WTC11 (cell line): ENCODE measurements around the gene SCYGR3. TPM values are rescaled to one million over a fixed set of nuclear protein-coding genes. Genes with fewer than 3 reads are reported as not detected.

ENCODE experiments used
- ATAC-seq: fragments of 200-7000 bp; cut with Tn5 transposase; 2 replicates; pipeline ENCODE4 v1.10.0; 2021; ENCODE audit warnings: mild to moderate bottlenecking, moderate library complexity
- Bru-seq: library from RNA; stranded (reverse); fragments of 400-500 nt; gene quantifications from one replicate; lab custom pipeline; 2021; lab: Mats Ljungman, UMichigan
- CTCF ChIA-PET: fragments of 300-600 bp; sonication (Branson Sonifier 250); formaldehyde crosslinking; loops from one replicate; lab custom pipeline; 2021; ENCODE audit warnings: antibody characterized with exemption; lab: Charles Lee
- POLR2A ChIA-PET: fragments of 350-600 bp; sonication (Branson Sonifier 250); formaldehyde crosslinking; loops from one replicate; lab custom pipeline; 2021; ENCODE audit warnings: antibody characterized with exemption; lab: Charles Lee
- DNase-seq: peaks from one replicate; pipeline ENCODE4 v3.0.0; 2021; ENCODE audit warnings: low spot score
- H3K27ac Mint-ChIP-seq: 2 replicates; pipeline ENCODE4 v1.8.0; 2021; ENCODE audit warnings: mixed read lengths
- H3K27me3 Mint-ChIP-seq: 2 replicates; pipeline ENCODE4 v1.8.0; 2021; ENCODE audit warnings: low read depth, mild to moderate bottlenecking, moderate library complexity, mixed read lengths
- H3K36me3 Mint-ChIP-seq: 2 replicates; pipeline ENCODE4 v1.8.0; 2021; ENCODE audit warnings: mixed read lengths
- H3K4me1 Mint-ChIP-seq: 2 replicates; pipeline ENCODE4 v1.8.0; 2022; ENCODE audit warnings: mixed read lengths
- H3K4me3 Mint-ChIP-seq: 2 replicates; pipeline ENCODE4 v1.8.0; 2021; ENCODE audit warnings: mild to moderate bottlenecking, moderate library complexity, mixed read lengths
- H3K9me3 Mint-ChIP-seq: 2 replicates; pipeline ENCODE4 v1.8.0; 2021; ENCODE audit warnings: mixed read lengths
- ATF1 ChIP-seq: sonication (generic); formaldehyde crosslinking; IDR thresholded peaks from 2 replicates; pipeline ENCODE4 v1.8.1; 2023; ENCODE audit warnings: mild to moderate bottlenecking, moderate library complexity, missing genetic modification reagents
- ESRRA ChIP-seq: sonication (generic); formaldehyde crosslinking; IDR thresholded peaks from 2 replicates; pipeline ENCODE4 v1.8.1; 2022; ENCODE audit warnings: mild to moderate bottlenecking, missing genetic modification reagents, borderline replicate concordance
- ETV6 ChIP-seq: sonication (generic); formaldehyde crosslinking; IDR thresholded peaks from 2 replicates; pipeline ENCODE4 v1.8.1; 2022; ENCODE audit warnings: mild to moderate bottlenecking, missing genetic modification reagents
- FOXJ3 ChIP-seq: sonication (generic); formaldehyde crosslinking; IDR thresholded peaks from 2 replicates; pipeline ENCODE4 v1.9.0; 2021; ENCODE audit warnings: missing genetic modification reagents, mild to moderate bottlenecking, borderline replicate concordance
- GRHL2 ChIP-seq: fragments of 250-450 bp; sonication (Bioruptor Pico); IDR thresholded peaks from 2 replicates; pipeline ENCODE4 v1.8.0; 2022; ENCODE audit warnings: mild to moderate bottlenecking, moderate library complexity; ENCODE audit not compliant: insufficient replicate concordance, severe bottlenecking
- GTF2I ChIP-seq: fragments of 250-450 bp; sonication (Bioruptor Pico); conservative IDR thresholded peaks from 2 replicates; pipeline ENCODE4 v1.4.0; 2021; ENCODE audit warnings: mild to moderate bottlenecking
- KAT7 ChIP-seq: sonication (generic); formaldehyde crosslinking; IDR thresholded peaks from 2 replicates; pipeline ENCODE4 v1.8.1; 2023; ENCODE audit warnings: missing genetic modification reagents, mild to moderate bottlenecking, borderline replicate concordance
- MXD4 ChIP-seq: fragments of 250-450 bp; sonication (Bioruptor Pico); IDR thresholded peaks from 2 replicates; pipeline ENCODE4 v1.8.0; 2021; ENCODE audit warnings: mild to moderate bottlenecking, moderate library complexity, borderline replicate concordance
- NR2C2 ChIP-seq: sonication (generic); formaldehyde crosslinking; IDR thresholded peaks from 2 replicates; pipeline ENCODE4 v1.8.0; 2022; ENCODE audit warnings: mild to moderate bottlenecking, missing genetic modification reagents
- NR3C1 ChIP-seq: sonication (generic); formaldehyde crosslinking; conservative IDR thresholded peaks from 2 replicates; pipeline ENCODE4 v1.8.1; 2023; ENCODE audit warnings: low read depth, mild to moderate bottlenecking, missing genetic modification reagents
- OVOL2 ChIP-seq: fragments of 250-450 bp; sonication (Bioruptor Pico); IDR thresholded peaks from 2 replicates; pipeline ENCODE4 v1.9.0; 2021; ENCODE audit warnings: mild to moderate bottlenecking, borderline replicate concordance
- RORB ChIP-seq: fragments of 250-450 bp; sonication (Bioruptor Pico); IDR thresholded peaks from 2 replicates; pipeline ENCODE4 v1.9.0; 2021; ENCODE audit warnings: mild to moderate bottlenecking
- SMAD3 ChIP-seq: sonication (generic); formaldehyde crosslinking; IDR thresholded peaks from 2 replicates; pipeline ENCODE4 v1.8.0; 2022; ENCODE audit warnings: missing genetic modification reagents, mild to moderate bottlenecking, borderline replicate concordance
- TEAD1 ChIP-seq: sonication (generic); formaldehyde crosslinking; IDR thresholded peaks from 2 replicates; pipeline ENCODE4 v1.8.0; 2022; ENCODE audit warnings: mild to moderate bottlenecking, missing genetic modification reagents
- TEAD4 ChIP-seq: sonication (generic); formaldehyde crosslinking; IDR thresholded peaks from 2 replicates; pipeline ENCODE4 v1.8.0; 2022; ENCODE audit warnings: mild to moderate bottlenecking, missing genetic modification reagents
- ZNF121 ChIP-seq: sonication (generic); formaldehyde crosslinking; IDR thresholded peaks from 2 replicates; pipeline ENCODE4 v1.8.0; 2023; ENCODE audit warnings: missing genetic modification reagents
- ZNF138 ChIP-seq: sonication (generic); formaldehyde crosslinking; conservative IDR thresholded peaks from 2 replicates; pipeline ENCODE4 v1.8.1; 2022; ENCODE audit warnings: mild to moderate bottlenecking, moderate library complexity, missing genetic modification reagents
- ZNF263 ChIP-seq: sonication (generic); formaldehyde crosslinking; IDR thresholded peaks from 2 replicates; pipeline ENCODE4 v1.8.1; 2022; ENCODE audit warnings: low read depth, mild to moderate bottlenecking, moderate library complexity, missing genetic modification reagents
- long read RNA-seq, 3 experiments: library from RNA in 1 of 3; library from capped mRNA in 1 of 3; library from polyadenylated mRNA in 1 of 3; unstranded in 2 of 3; stranded (forward) in 1 of 3; transcript quantifications; one replicate each; pipeline ENCODE4 v2.0.0, GENCODE V29; 2021
- total RNA-seq: library from RNA; stranded (reverse); gene quantifications from 3 replicates; pipeline ENCODE4 v1.2.3, GENCODE V29; 2021
- TF ChIP-seq, protein P1 (sequence below): fragments of 250-450 bp; sonication (Bioruptor Pico); IDR thresholded peaks from 2 replicates; pipeline ENCODE4 v1.9.0; 2021; ENCODE audit warnings: mild to moderate bottlenecking
- TF ChIP-seq, protein P2 (sequence below): fragments of 250-450 bp; sonication (Bioruptor Pico); IDR thresholded peaks from 2 replicates; pipeline ENCODE4 v1.9.0; 2021; ENCODE audit warnings: mild to moderate bottlenecking, borderline replicate concordance
- TF ChIP-seq, protein P3 (sequence below): fragments of 250-450 bp; sonication (Bioruptor Pico); IDR thresholded peaks from 2 replicates; pipeline ENCODE4 v1.9.0; 2021; ENCODE audit warnings: moderate library complexity, mild to moderate bottlenecking, inconsistent platforms, borderline replicate concordance
- TF ChIP-seq, protein P4 (sequence below): sonication (generic); formaldehyde crosslinking; IDR thresholded peaks from 2 replicates; pipeline ENCODE4 v1.8.1; 2022; ENCODE audit warnings: mild to moderate bottlenecking, moderate library complexity, missing genetic modification reagents
- TF ChIP-seq, protein P5 (sequence below): sonication (generic); formaldehyde crosslinking; IDR thresholded peaks from 2 replicates; pipeline ENCODE4 v1.8.1; 2023; ENCODE audit warnings: mild to moderate bottlenecking, missing genetic modification reagents, borderline replicate concordance
- TF ChIP-seq, protein P6 (sequence below): sonication (generic); formaldehyde crosslinking; IDR thresholded peaks from 2 replicates; pipeline ENCODE4 v1.8.1; 2023; ENCODE audit warnings: mild to moderate bottlenecking, missing genetic modification reagents, moderate library complexity

Gene SCYGR3, protein sequence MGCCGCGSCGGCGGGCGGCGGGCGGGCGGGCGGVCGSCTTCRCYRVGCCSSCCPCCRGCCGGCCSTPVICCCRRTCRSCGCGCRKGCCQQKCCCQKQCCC
- total RNA-seq (not detected in 3 replicates), Bru-seq, nascent RNA (not detected)
- long read RNA-seq, experiment 1, result 0 reads
- long read RNA-seq, experiment 2, result 0 reads
- long read RNA-seq, experiment 3, result 0 reads

DNA sequence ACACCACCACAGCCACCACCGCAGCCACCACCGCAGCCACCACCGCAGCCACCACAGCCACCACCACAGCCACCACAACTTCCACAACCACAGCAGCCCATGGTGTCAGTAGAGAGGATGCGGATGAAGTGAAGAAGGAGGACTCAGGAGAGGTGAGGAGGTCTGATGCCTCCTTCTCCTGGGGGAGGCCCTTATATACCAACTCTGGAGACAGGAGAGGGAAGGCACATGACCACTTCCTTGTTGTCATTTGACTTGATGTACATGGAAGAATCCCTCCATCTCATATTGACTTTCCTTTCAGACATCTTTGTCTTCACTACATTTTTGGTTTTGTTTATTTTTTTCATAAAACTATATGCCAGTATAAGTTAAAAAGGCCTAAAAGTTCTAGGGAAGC is at the start of gene SCYGR3:
Gene SCYGR3 (minus strand): TSS at position 101 of the 400 bp plus-strand sequence. CDS start 0 bp downstream, at position 101.
- ChIA-PET POLR2A (no interaction called here), CTCF (no interaction called here)
- Mint-ChIP-seq H3K9me3 (no peaks in the 10 kb centered on the region), H3K27ac (no peak within 1 kb of the TSS), H3K36me3 (no peaks in the 10 kb centered on the region), H3K4me1 (peaks cover 24% of the 10 kb centered on the region), H3K4me3 (no peak within 1 kb of the TSS), H3K27me3 (peaks cover 3% of the 10 kb centered on the region; the same call in 1 of the 2 replicates)
- DNase-seq, result no peak
- TF ChIP-seq OVOL2 (CRISPR knock-in tag), result no peak
- TF ChIP-seq SMAD3, result no peak
- TF ChIP-seq, protein P1, sequence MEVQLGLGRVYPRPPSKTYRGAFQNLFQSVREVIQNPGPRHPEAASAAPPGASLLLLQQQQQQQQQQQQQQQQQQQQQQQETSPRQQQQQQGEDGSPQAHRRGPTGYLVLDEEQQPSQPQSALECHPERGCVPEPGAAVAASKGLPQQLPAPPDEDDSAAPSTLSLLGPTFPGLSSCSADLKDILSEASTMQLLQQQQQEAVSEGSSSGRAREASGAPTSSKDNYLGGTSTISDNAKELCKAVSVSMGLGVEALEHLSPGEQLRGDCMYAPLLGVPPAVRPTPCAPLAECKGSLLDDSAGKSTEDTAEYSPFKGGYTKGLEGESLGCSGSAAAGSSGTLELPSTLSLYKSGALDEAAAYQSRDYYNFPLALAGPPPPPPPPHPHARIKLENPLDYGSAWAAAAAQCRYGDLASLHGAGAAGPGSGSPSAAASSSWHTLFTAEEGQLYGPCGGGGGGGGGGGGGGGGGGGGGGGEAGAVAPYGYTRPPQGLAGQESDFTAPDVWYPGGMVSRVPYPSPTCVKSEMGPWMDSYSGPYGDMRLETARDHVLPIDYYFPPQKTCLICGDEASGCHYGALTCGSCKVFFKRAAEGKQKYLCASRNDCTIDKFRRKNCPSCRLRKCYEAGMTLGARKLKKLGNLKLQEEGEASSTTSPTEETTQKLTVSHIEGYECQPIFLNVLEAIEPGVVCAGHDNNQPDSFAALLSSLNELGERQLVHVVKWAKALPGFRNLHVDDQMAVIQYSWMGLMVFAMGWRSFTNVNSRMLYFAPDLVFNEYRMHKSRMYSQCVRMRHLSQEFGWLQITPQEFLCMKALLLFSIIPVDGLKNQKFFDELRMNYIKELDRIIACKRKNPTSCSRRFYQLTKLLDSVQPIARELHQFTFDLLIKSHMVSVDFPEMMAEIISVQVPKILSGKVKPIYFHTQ (CRISPR knock-in tag), result no peak
- TF ChIP-seq TEAD1, result no peak
- no peak for TF ChIP-seq ESRRA (CRISPR knock-in tag)
- no peak for TF ChIP-seq FOXJ3 (CRISPR knock-in tag)
- TF ChIP-seq, protein P2, sequence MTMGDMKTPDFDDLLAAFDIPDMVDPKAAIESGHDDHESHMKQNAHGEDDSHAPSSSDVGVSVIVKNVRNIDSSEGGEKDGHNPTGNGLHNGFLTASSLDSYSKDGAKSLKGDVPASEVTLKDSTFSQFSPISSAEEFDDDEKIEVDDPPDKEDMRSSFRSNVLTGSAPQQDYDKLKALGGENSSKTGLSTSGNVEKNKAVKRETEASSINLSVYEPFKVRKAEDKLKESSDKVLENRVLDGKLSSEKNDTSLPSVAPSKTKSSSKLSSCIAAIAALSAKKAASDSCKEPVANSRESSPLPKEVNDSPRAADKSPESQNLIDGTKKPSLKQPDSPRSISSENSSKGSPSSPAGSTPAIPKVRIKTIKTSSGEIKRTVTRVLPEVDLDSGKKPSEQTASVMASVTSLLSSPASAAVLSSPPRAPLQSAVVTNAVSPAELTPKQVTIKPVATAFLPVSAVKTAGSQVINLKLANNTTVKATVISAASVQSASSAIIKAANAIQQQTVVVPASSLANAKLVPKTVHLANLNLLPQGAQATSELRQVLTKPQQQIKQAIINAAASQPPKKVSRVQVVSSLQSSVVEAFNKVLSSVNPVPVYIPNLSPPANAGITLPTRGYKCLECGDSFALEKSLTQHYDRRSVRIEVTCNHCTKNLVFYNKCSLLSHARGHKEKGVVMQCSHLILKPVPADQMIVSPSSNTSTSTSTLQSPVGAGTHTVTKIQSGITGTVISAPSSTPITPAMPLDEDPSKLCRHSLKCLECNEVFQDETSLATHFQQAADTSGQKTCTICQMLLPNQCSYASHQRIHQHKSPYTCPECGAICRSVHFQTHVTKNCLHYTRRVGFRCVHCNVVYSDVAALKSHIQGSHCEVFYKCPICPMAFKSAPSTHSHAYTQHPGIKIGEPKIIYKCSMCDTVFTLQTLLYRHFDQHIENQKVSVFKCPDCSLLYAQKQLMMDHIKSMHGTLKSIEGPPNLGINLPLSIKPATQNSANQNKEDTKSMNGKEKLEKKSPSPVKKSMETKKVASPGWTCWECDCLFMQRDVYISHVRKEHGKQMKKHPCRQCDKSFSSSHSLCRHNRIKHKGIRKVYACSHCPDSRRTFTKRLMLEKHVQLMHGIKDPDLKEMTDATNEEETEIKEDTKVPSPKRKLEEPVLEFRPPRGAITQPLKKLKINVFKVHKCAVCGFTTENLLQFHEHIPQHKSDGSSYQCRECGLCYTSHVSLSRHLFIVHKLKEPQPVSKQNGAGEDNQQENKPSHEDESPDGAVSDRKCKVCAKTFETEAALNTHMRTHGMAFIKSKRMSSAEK, result no peak
- no peak for TF ChIP-seq GRHL2
- TF ChIP-seq, protein P3, sequence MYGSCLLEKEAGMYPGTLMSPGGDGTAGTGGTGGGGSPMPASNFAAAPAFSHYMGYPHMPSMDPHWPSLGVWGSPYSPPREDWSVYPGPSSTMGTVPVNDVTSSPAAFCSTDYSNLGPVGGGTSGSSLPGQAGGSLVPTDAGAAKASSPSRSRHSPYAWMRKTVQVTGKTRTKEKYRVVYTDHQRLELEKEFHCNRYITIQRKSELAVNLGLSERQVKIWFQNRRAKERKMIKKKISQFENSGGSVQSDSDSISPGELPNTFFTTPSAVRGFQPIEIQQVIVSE (CRISPR knock-in tag), result no peak
- no peak for TF ChIP-seq ZNF263
- TF ChIP-seq RORB (CRISPR knock-in tag), result no peak
- no peak for TF ChIP-seq NR3C1
- TF ChIP-seq GTF2I (CRISPR knock-in tag), result no peak
- TF ChIP-seq, protein P4, sequence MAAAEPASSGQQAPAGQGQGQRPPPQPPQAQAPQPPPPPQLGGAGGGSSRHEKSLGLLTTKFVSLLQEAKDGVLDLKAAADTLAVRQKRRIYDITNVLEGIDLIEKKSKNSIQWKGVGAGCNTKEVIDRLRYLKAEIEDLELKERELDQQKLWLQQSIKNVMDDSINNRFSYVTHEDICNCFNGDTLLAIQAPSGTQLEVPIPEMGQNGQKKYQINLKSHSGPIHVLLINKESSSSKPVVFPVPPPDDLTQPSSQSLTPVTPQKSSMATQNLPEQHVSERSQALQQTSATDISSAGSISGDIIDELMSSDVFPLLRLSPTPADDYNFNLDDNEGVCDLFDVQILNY (CRISPR knock-in tag), result no peak
- TF ChIP-seq ATF1 (CRISPR knock-in tag), result no peak
- ATAC-seq, result no peak

DNA sequence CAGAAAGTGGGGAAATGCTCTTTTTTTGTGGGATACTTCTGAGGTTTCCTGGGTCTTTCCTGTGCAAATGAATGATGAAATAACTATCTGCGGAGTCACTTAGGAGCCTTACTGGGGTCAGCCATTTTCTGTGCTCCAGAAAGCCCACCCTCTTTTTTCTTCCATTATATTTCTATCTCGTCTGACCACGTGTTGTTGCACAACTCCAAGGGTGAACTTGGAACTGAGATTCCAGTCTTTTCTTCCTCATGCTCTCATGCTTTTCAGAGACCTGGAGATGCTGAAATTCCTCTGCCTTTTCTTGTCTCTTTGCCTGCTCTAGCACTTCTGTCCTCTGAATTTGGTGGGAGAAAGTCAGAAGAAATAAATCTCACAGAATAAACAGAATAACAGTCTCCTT is 47.2 kb upstream of the SCYGR3 start:
- DNase-seq (no peak), ATAC-seq (no peak)
- CTCF ChIA-PET, result interaction anchor here (0.6 to 0.8 kb wide), 2 partner anchors 79 to 276 kb away, joined by 3 to 4 read pairs; no protein-coding TSS in a partner anchor
- Mint-ChIP-seq H3K9me3 (no peaks in the 10 kb centered on the region), H3K27ac (no peak overlapping the region), H3K27me3 (peaks cover 4% of the 10 kb centered on the region), H3K4me3 (no peak overlapping the region), H3K4me1 (peaks cover 17% of the 10 kb centered on the region), H3K36me3 (no peaks in the 10 kb centered on the region)
- POLR2A ChIA-PET, result no interaction called here
- TF ChIP-seq MXD4 (CRISPR knock-in tag), result no peak
- no peak for TF ChIP-seq ZNF121 (CRISPR knock-in tag)
- no peak for TF ChIP-seq NR2C2 (CRISPR knock-in tag)
- no peak for TF ChIP-seq ZNF138 (CRISPR knock-in tag)
- TF ChIP-seq KAT7 (CRISPR knock-in tag), result no peak
- no peak for TF ChIP-seq TEAD4 (CRISPR knock-in tag)
- TF ChIP-seq ETV6 (CRISPR knock-in tag), result no peak
- TF ChIP-seq, protein P5, sequence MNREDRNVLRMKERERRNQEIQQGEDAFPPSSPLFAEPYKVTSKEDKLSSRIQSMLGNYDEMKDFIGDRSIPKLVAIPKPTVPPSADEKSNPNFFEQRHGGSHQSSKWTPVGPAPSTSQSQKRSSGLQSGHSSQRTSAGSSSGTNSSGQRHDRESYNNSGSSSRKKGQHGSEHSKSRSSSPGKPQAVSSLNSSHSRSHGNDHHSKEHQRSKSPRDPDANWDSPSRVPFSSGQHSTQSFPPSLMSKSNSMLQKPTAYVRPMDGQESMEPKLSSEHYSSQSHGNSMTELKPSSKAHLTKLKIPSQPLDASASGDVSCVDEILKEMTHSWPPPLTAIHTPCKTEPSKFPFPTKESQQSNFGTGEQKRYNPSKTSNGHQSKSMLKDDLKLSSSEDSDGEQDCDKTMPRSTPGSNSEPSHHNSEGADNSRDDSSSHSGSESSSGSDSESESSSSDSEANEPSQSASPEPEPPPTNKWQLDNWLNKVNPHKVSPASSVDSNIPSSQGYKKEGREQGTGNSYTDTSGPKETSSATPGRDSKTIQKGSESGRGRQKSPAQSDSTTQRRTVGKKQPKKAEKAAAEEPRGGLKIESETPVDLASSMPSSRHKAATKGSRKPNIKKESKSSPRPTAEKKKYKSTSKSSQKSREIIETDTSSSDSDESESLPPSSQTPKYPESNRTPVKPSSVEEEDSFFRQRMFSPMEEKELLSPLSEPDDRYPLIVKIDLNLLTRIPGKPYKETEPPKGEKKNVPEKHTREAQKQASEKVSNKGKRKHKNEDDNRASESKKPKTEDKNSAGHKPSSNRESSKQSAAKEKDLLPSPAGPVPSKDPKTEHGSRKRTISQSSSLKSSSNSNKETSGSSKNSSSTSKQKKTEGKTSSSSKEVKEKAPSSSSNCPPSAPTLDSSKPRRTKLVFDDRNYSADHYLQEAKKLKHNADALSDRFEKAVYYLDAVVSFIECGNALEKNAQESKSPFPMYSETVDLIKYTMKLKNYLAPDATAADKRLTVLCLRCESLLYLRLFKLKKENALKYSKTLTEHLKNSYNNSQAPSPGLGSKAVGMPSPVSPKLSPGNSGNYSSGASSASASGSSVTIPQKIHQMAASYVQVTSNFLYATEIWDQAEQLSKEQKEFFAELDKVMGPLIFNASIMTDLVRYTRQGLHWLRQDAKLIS (CRISPR knock-in tag), result no peak
- TF ChIP-seq, protein P6, sequence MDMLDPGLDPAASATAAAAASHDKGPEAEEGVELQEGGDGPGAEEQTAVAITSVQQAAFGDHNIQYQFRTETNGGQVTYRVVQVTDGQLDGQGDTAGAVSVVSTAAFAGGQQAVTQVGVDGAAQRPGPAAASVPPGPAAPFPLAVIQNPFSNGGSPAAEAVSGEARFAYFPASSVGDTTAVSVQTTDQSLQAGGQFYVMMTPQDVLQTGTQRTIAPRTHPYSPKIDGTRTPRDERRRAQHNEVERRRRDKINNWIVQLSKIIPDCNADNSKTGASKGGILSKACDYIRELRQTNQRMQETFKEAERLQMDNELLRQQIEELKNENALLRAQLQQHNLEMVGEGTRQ (CRISPR knock-in tag), result no peak
